Colonic mucosa (tissue), 4 donors: ENCODE data around the gene PPP1R14C. TPM values are rescaled to one million over a fixed set of nuclear protein-coding genes. Genes with fewer than 3 reads are reported as not detected.

Experiments used
- DNase-seq: peaks from one replicate; pipeline ENCODE4 v3.0.0-alpha.2; 2020
- H3K27ac ChIP-seq: fragments of 200-600 bp; one replicate; pipeline ENCODE4 v1.8.0; 2021
- H3K27me3 ChIP-seq: fragments of 200-600 bp; one replicate; pipeline ENCODE4 v1.8.0; 2021
- H3K36me3 ChIP-seq: fragments of 200-600 bp; one replicate; pipeline ENCODE4 v1.8.0; 2021
- H3K4me1 ChIP-seq: fragments of 200-600 bp; one replicate; pipeline ENCODE4 v1.8.0; 2021; ENCODE audit warnings: mild to moderate bottlenecking
- H3K4me3 ChIP-seq: fragments of 200-600 bp; one replicate; pipeline ENCODE4 v1.8.0; 2021
- H3K9ac ChIP-seq, 2 donors: one replicate each; pipeline ENCODE4 v1.7.0; 2013; ENCODE audit warnings: control low read depth in 2 of 2, low read depth in 2 of 2, low read length in 2 of 2
- H3K9me3 ChIP-seq: fragments of 200-600 bp; one replicate; pipeline ENCODE4 v1.8.0; 2021
- intact Hi-C: fragments of 100-400 bp; cut with DNase I; formaldehyde crosslinking; loops from one replicate; pipeline ENCODE4 v1.14.1; 2022
- total RNA-seq, 2 donors: library from RNA; stranded (reverse); fragmentation: NEBNext Ultra II Directional in 1 of 2; extraction: Animal tissue kit (Norgen Biotek cat#: 25700) in 1 of 2; gene quantifications; one replicate each; pipeline ENCODE4 v1.2.1, GENCODE V29; 2021
- TF ChIP-seq, protein P1 (sequence below): fragments of 200-600 bp; IDR thresholded peaks from one replicate; pipeline ENCODE4 v1.8.0; 2022; ENCODE audit warnings: antibody characterized with exemption, mild to moderate bottlenecking
- donor health status: healthy.
- donor health status: DM: no; HTN: no; CAD: no.
- donor health status: DM: no; HTN: no; CAD: no.

PPP1R14C gene
- total RNA-seq, 2 donors from 2014 or later, result 23.7 to 27.3 TPM

DNA sequence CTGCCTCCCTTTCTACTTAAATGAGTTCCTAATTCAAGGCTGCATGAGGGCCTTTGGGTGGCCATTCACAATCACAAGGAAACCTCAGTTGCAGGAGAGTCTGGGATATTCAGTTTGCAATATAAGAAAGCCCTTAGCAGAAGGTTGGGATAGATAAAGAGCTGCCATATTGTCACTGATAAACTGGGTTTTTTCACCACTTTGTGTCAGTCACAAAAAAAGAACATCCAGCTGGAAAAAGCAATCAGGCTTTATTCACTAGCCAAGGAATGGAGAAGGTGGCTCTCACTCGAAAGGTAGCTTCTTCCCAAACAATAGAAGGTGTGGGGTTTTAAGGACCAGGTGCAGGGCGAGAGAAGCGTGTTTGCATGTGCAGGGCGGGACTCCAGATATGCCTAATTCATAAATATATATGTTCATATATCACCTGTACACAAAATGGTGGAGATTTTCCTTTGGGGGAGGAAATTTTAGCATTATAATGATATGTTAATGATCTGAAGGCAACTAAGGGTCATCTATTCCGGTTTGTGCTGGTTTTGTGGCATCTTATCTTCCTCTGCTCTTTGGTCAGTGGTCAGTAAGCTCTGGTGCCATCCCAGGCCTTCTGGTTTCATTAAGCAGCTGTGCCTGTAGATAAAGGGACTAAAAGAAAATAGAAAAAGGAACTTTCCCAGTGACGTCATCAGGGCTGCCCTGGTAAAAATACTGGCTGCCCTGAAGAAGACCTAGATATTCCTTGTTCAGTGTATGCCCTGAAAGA is 128.8 kb downstream of the PPP1R14C start:
- no peak overlapping the region for H3K4me3 ChIP-seq
- intact Hi-C loops, result no loop called here
- H3K27me3 ChIP-seq, result no peaks in the 10 kb centered on the region
- no peak overlapping the region for H3K9ac ChIP-seq
- no peaks in the 10 kb centered on the region for H3K36me3 ChIP-seq
- TF ChIP-seq, protein P1, sequence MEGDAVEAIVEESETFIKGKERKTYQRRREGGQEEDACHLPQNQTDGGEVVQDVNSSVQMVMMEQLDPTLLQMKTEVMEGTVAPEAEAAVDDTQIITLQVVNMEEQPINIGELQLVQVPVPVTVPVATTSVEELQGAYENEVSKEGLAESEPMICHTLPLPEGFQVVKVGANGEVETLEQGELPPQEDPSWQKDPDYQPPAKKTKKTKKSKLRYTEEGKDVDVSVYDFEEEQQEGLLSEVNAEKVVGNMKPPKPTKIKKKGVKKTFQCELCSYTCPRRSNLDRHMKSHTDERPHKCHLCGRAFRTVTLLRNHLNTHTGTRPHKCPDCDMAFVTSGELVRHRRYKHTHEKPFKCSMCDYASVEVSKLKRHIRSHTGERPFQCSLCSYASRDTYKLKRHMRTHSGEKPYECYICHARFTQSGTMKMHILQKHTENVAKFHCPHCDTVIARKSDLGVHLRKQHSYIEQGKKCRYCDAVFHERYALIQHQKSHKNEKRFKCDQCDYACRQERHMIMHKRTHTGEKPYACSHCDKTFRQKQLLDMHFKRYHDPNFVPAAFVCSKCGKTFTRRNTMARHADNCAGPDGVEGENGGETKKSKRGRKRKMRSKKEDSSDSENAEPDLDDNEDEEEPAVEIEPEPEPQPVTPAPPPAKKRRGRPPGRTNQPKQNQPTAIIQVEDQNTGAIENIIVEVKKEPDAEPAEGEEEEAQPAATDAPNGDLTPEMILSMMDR, result no peak
- no peak for DNase-seq
- no peak overlapping the region for H3K27ac ChIP-seq
- H3K9me3 ChIP-seq, result no peaks in the 10 kb centered on the region
- H3K4me1 ChIP-seq, result no peaks in the 10 kb centered on the region

- no peaks in the 10 kb centered on the region for H3K36me3 ChIP-seq
- intact Hi-C loops, result no loop called here
- H3K27ac ChIP-seq, result no peak overlapping the region
- no peaks in the 10 kb centered on the region for H3K9me3 ChIP-seq
- H3K9ac ChIP-seq, result no peak overlapping the region
- no peaks in the 10 kb centered on the region for H3K4me1 ChIP-seq
- no peak for DNase-seq
- H3K27me3 ChIP-seq, result no peaks in the 10 kb centered on the region
- TF ChIP-seq, protein P1, result no peak
- no peak overlapping the region for H3K4me3 ChIP-seq
These were observed 129.6 kb downstream of the PPP1R14C start for GRCh38 chr6:150272264-150272975.

DNA sequence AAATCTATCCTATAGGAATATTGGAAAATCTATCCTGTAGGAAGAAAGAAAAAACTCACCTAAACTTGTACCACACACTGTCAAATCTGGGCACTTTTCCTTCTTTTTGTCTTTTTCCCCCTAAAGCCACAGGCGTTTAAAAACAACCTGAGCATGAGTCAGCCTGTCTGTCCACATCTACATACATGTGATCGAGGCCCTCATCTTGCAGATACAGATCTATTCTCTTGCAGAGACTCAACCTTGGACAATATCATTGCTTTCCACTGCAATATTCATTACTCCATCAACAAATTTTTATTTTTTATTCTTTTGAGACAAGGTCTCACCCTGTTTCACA is 130.1 kb downstream of the PPP1R14C start:
- DNase-seq, result no peak
- TF ChIP-seq, protein P1, result no peak
- intact Hi-C loops, result no loop called here

GRCh38 chr6:150273457-150274309 is 130.8 kb downstream of the PPP1R14C start:
- Histone ChIP-seq H3K4me3 (no peak overlapping the region), H3K9ac (no peak overlapping the region), H3K27ac (no peak overlapping the region), H3K4me1 (no peaks in the 10 kb centered on the region), H3K9me3 (no peaks in the 10 kb centered on the region), H3K27me3 (no peaks in the 10 kb centered on the region), H3K36me3 (no peaks in the 10 kb centered on the region)
- no peak for DNase-seq
- TF ChIP-seq, protein P1, result no peak
- intact Hi-C loops, result no loop called here

More for the DNA sequence above, 130.1 kb downstream of the PPP1R14C start:
- Histone ChIP-seq H3K9me3 (no peaks in the 10 kb centered on the region), H3K9ac (no peak overlapping the region), H3K27ac (no peak overlapping the region), H3K27me3 (no peaks in the 10 kb centered on the region), H3K4me3 (no peak overlapping the region), H3K36me3 (no peaks in the 10 kb centered on the region), H3K4me1 (no peaks in the 10 kb centered on the region)

GRCh38 chr6:150275489-150275888 is 132.6 kb downstream of the PPP1R14C start:
- Histone ChIP-seq H3K27ac (no peak overlapping the region), H3K4me3 (no peak overlapping the region), H3K27me3 (no peaks in the 10 kb centered on the region), H3K9ac (no peak overlapping the region), H3K36me3 (no peaks in the 10 kb centered on the region), H3K9me3 (no peaks in the 10 kb centered on the region), H3K4me1 (no peaks in the 10 kb centered on the region)
- no peak for DNase-seq
- intact Hi-C loops, result no loop called here
- TF ChIP-seq, protein P1, result no peak
